Activated T-helper 1 cell treated with anti-CD3 and anti-CD28 coated beads, Interleukin-12 subunit alpha, Interleukin-12 subunit beta, Interleukin-2, Interleukin-4 antibody, amounts not matched to agents 30 ng/mL and 10 ng/mL and 1 ng/mL, durations not matched to agents 14 hours and 24 hours and 36 hours (primary cell): Measurements from ENCODE around the gene NR3C2. TPM values are rescaled to one million over a fixed set of nuclear protein-coding genes. Genes with fewer than 3 reads are reported as not detected.

Source experiments
- DNase-seq: peaks from one replicate; pipeline ENCODE4 v3.0.0; 2021; ENCODE audit warnings: low spot score
- H3K27ac Mint-ChIP-seq: one replicate; pipeline ENCODE4 v1.8.0; 2021; ENCODE audit warnings: mild to moderate bottlenecking, mixed read lengths
- H3K27me3 Mint-ChIP-seq: one replicate; pipeline ENCODE4 v1.8.0; 2022; ENCODE audit warnings: mild to moderate bottlenecking, moderate library complexity, mixed read lengths; ENCODE audit not compliant: insufficient read depth
- H3K36me3 Mint-ChIP-seq: one replicate; pipeline ENCODE4 v1.8.0; 2021; ENCODE audit warnings: low read depth, mixed read lengths
- H3K4me1 Mint-ChIP-seq: one replicate; pipeline ENCODE4 v1.8.0; 2021; ENCODE audit warnings: low read depth, mixed read lengths
- H3K4me3 Mint-ChIP-seq: one replicate; pipeline ENCODE4 v1.8.0; 2021; ENCODE audit warnings: mild to moderate bottlenecking, moderate library complexity, mixed read lengths
- H3K9me3 Mint-ChIP-seq: one replicate; pipeline ENCODE4 v1.8.0; 2021; ENCODE audit warnings: mixed read lengths
- intact Hi-C: fragments of 100-400 bp; cut with micrococcal nuclease; formaldehyde crosslinking; loops from one replicate; pipeline ENCODE4 v1.15.1; 2024
- total RNA-seq: library from RNA; stranded (reverse); gene quantifications from 2 replicates; pipeline ENCODE4 v1.2.3, GENCODE V29; 2022

NR3C2 gene
- total RNA-seq, 1 donor from 2014 or later = 0.29 TPM

DNA sequence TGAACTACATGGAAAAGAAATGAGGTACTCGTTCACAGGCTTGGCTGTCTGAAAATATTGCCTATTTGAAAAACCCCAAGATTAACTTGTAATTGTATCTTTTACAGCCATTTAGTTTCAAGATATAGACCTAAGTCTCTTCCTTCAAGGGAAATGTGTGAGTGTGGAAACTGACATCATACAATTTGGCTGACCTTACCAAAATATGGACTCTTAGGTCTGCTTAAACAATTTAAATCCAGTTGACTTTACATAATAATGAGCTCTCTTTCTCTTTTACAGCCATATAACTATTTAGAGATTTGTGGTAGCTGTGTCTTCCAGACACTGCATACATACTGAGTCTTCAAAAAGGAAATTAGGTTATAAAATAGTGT, 186.9 kb downstream of the NR3C2 start:
- H3K36me3 Mint-ChIP-seq = no peaks in the 10 kb centered on the region
- DNase-seq = no peak
- H3K27me3 Mint-ChIP-seq = no peaks in the 10 kb centered on the region
- intact Hi-C loops = no loop called here
- H3K27ac Mint-ChIP-seq = no peak overlapping the region
- H3K4me3 Mint-ChIP-seq = no peak overlapping the region
- no peaks in the 10 kb centered on the region for H3K4me1 Mint-ChIP-seq
- H3K9me3 Mint-ChIP-seq = no peaks in the 10 kb centered on the region

DNA sequence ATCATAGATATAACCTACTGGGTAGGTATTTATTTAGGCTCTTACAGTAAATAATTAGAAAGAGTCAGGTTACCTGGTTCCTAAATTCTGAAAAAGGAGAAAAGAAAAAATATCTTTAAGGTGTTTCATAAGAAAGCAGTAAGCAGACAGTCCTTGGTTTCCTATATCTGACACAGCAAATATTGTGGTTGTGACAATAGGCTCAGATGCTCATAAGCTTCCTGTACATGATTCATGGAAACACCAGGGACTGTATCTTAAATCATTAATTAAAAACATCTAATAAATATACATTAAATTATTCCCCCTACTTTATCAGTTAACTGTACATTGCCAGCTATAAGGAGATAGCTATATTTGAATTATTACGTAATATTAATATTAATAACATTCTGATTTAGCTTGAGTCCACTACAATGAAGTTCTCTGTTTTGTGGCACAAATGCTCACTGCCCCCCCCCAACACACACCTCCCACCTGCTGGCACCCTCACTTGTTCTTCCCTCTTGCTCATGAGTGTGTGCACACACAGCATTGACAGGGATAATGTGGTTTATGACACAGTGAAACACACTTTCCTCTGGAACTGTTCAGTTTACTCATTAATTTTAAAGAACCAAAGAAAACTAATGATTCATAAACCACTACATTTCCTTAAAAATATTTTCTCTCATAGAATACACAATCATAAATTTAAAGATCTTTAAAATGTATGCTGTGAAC, 187.4 kb downstream of the NR3C2 start:
- Mint-ChIP-seq H3K9me3 (no peaks in the 10 kb centered on the region), H3K27ac (no peak overlapping the region), H3K27me3 (no peaks in the 10 kb centered on the region), H3K4me3 (no peak overlapping the region), H3K4me1 (no peaks in the 10 kb centered on the region), H3K36me3 (no peaks in the 10 kb centered on the region)
- DNase-seq = no peak
- intact Hi-C loops = no loop called here

DNA sequence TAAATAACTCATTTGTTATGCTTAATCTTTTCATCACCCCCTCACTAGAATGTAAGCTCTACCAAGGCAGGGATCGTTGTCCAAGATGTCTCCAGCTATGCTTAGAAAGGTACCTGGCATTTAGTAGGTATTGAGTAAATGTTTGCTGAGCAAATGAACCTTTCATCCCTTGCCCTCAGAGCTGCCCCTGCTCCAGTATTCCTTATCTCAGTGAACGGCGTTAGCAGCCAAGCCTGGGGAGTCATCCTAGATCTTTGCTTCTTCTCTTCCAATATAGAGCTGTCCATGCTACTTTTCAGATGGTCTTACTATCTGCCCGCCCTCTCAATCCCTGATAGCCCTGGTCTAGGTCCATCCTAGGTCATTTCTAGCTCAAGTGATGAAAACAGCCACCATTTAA, 188.4 kb downstream of the NR3C2 start:
- H3K4me3 Mint-ChIP-seq = no peak overlapping the region
- no peaks in the 10 kb centered on the region for H3K27me3 Mint-ChIP-seq
- intact Hi-C loops = no loop called here
- no peak overlapping the region for H3K27ac Mint-ChIP-seq
- no peaks in the 10 kb centered on the region for H3K4me1 Mint-ChIP-seq
- H3K9me3 Mint-ChIP-seq = no peaks in the 10 kb centered on the region
- no peak for DNase-seq
- H3K36me3 Mint-ChIP-seq = no peaks in the 10 kb centered on the region

DNA sequence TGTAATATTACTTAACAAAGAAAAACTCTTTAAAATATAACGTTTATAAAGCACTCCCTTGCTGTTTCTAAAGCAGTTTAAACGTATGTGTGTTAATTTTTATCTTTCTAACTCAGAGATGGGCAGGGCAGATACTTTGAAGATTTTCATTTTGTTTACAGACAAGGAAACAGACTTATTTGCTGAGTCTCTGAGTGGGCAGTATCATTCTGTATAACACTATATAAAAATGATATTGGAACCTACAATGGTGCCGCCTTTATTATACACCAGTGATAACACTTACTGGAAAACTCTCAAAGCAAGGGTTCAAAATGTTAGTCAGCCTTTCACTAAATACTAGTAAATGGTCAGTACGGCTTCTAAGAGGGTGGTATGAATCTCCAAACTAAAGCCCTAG, 193.4 kb downstream of the NR3C2 start:
- Mint-ChIP-seq H3K27ac (no peak overlapping the region), H3K4me1 (no peaks in the 10 kb centered on the region), H3K4me3 (no peak overlapping the region), H3K27me3 (no peaks in the 10 kb centered on the region), H3K9me3 (no peaks in the 10 kb centered on the region), H3K36me3 (no peaks in the 10 kb centered on the region)
- DNase-seq = no peak
- intact Hi-C loops = no loop called here

DNA sequence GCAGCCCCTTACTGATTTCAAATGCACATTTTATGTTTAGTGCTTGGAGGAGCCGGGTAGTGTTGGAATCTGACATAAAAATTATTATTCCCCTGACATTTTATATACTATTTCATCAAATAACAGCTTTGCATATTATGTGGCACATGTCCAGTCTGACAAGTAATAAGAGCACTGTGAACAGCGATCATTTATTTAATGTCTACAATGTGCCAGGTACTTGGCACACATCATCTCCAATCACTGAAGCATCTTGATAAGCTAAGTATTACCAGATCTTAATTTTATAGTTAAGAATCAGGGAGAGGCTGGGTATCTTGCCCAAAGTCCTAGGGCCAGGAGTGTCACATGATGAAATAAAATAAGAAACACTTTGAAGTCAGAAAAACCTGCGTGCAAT, 197.2 kb downstream of the NR3C2 start:
- H3K36me3 Mint-ChIP-seq = no peaks in the 10 kb centered on the region
- intact Hi-C loops = no loop called here
- no peaks in the 10 kb centered on the region for H3K27me3 Mint-ChIP-seq
- H3K27ac Mint-ChIP-seq = no peak overlapping the region
- no peak overlapping the region for H3K4me3 Mint-ChIP-seq
- H3K9me3 Mint-ChIP-seq = no peaks in the 10 kb centered on the region
- no peaks in the 10 kb centered on the region for H3K4me1 Mint-ChIP-seq
- DNase-seq = no peak

DNA sequence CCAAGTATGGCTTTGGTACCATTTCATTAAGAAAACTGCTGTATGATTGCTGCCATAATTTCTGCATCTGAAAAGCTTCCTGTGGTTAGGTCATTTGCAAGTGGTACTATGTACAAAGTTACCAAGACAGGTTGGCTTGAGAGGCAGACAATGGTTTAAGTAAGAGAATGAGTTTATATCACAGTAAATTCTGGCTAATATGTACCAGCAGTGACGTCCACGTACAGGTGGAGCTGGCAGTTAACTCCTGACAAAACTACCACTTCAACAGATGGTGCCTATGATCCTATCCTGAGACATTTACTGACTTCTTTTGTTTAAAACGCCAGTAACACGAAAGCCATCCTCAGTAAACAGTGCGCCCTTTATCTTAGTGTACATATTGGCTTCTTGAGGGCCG, 198.4 kb downstream of the NR3C2 start:
- H3K9me3 Mint-ChIP-seq = no peaks in the 10 kb centered on the region
- no peak for DNase-seq
- H3K4me3 Mint-ChIP-seq = no peak overlapping the region
- H3K4me1 Mint-ChIP-seq = no peaks in the 10 kb centered on the region
- no peaks in the 10 kb centered on the region for H3K27me3 Mint-ChIP-seq
- no peak overlapping the region for H3K27ac Mint-ChIP-seq
- no peaks in the 10 kb centered on the region for H3K36me3 Mint-ChIP-seq
- intact Hi-C loops = no loop called here

DNA sequence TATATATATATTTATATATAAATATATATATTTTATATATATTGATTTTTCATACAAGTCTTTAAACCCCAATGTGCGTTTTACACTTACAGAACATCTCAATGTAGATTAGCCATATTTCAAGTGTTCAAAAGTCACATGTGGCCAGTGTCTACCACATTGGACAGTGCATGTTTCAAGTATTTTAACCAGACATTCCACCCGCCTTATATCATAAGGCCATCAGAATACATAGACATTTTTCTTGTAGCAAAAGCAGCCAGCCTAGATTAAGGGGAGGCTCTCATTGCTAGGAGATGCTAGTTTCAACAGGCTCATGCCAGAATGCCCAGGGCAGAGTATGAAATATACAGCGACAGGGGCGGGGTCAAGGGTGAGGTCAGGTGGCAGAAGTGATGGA, 202.0 kb downstream of the NR3C2 start:
- intact Hi-C loops = no loop called here
- Mint-ChIP-seq H3K9me3 (no peaks in the 10 kb centered on the region), H3K27ac (no peak overlapping the region), H3K36me3 (no peaks in the 10 kb centered on the region), H3K4me3 (no peak overlapping the region), H3K4me1 (no peaks in the 10 kb centered on the region), H3K27me3 (no peaks in the 10 kb centered on the region)
- no peak for DNase-seq

DNA sequence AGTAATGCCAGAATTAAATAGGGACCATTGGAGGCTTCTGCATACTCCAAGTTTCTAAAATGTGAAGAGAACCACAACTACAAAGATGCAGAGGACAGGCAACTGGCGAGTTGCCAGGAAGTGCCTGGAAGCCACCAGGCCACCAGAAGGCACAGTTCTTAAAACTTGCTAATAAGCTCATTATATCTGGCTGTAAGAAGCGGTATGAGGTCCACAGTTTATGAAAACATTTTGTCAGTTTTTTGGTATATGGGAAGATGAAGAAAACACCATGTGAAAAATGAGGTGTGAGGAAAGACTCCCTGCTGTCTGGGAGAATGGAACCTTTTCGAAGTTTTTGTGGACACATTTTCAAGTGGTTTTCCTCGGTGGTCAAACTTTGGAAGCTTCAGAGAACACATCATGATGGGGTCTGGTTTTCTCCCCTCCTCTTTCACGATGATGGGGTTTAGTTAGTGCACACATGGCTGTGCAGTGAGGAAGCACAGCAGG, 202.7 kb downstream of the NR3C2 start:
- DNase-seq = no peak
- intact Hi-C loops = no loop called here
- H3K4me1 Mint-ChIP-seq = no peaks in the 10 kb centered on the region

DNA sequence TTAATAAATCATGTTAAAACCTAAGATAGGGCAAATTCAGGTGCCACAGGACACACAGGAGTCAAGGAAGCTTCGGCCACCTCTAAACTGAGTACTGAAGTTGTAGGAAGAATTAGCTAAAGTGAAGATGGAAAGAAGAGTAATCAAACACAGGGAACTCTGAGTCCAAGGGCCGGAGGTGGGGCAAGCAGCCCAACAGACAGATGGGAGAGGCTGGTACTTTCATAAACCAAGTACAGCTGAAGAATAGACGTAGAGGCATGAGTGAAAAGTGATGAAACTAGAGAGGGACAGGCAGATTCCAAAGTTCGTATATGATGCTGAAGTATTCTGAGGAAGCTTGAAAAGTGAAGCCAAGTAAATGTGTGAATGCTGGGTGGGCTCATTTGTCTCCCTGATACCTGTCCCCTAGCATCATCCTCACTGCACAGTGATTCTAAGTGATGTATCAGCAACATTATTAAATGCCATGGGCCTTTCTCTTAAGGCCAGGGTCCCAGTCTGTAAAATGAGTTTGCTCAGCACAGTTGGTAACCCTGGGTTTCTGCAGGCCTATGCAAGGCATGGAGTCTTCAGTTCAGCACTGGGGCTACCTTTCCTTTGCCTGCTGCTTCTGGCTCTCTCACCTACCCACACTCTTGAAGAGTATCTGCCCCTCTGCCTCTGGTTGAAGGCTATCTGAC, 203.3 kb downstream of the NR3C2 start:
- no peaks in the 10 kb centered on the region for H3K4me1 Mint-ChIP-seq
- no peak overlapping the region for H3K27ac Mint-ChIP-seq
- no peak overlapping the region for H3K4me3 Mint-ChIP-seq
- intact Hi-C loops = no loop called here
- no peaks in the 10 kb centered on the region for H3K36me3 Mint-ChIP-seq
- H3K9me3 Mint-ChIP-seq = no peaks in the 10 kb centered on the region
- DNase-seq = no peak
- no peaks in the 10 kb centered on the region for H3K27me3 Mint-ChIP-seq

More for the DNA sequence above, 202.7 kb downstream of the NR3C2 start:
- Mint-ChIP-seq H3K9me3 (no peaks in the 10 kb centered on the region), H3K27me3 (no peaks in the 10 kb centered on the region), H3K4me3 (no peak overlapping the region), H3K36me3 (no peaks in the 10 kb centered on the region), H3K27ac (no peak overlapping the region)

DNA sequence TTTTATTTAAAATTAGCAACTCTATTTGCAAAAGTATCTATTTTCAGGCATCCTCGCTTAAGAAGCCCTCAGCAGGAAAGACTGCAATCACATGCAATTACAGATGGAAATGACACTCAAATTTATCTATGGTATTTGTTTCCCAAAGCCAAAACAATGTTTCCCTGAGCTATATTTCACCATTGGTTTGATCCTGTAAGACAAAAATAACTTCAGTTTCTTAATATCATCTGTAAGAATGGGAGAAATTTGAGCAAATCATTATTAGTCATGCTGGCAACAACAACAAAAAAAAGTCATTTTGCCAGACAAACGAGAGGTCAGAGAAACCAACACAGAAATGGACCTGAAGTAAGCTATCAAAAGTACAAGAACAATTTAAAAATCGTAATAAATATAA, 204.1 kb downstream of the NR3C2 start:
- no peaks in the 10 kb centered on the region for H3K36me3 Mint-ChIP-seq
- H3K4me3 Mint-ChIP-seq = no peak overlapping the region
- no peaks in the 10 kb centered on the region for H3K27me3 Mint-ChIP-seq
- intact Hi-C loops = no loop called here
- no peak for DNase-seq
- no peak overlapping the region for H3K27ac Mint-ChIP-seq
- no peaks in the 10 kb centered on the region for H3K4me1 Mint-ChIP-seq
- peaks cover under 1% of the 10 kb centered on the region for H3K9me3 Mint-ChIP-seq

DNA sequence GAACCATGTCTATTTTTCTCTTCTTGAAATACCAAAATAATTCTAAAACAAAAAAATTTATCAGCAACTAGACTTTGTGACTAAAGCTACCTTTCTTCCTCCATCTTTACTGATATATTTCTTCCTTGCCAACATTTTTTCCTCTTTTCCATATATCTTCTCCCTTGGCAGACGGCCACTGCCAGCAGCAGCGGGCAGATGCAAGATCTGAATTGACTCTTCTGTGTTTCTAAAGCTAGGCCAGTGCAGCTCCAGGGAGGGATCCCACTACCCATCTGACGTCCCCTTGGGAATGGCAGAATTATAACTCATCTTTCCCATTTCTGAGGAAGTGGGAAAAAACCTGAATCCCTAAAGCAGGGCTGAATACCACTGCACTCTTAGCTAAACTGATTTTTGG, 206.4 kb downstream of the NR3C2 start:
- DNase-seq = no peak

DNA sequence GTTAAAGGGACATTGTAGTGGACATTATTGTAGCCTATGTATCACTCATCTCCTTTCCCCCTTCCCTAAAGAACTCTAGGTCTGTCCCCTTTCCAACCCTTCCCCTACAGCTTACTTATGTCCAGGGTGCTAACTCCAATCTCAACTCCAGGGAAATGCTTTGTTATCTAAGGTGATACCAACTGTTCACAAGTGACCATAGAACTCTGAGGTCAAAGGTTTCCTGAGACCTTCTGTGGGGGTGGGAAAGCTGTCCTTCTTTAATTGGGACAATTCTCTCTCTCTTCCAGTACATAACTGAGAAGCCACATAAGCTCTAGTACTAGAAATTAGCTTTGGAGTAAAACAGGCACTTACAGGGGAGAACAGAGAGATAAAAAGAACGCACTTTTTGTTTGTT, 212.4 kb downstream of the NR3C2 start:
- Mint-ChIP-seq H3K27me3 (no peaks in the 10 kb centered on the region), H3K4me3 (no peak overlapping the region), H3K4me1 (no peaks in the 10 kb centered on the region), H3K36me3 (no peaks in the 10 kb centered on the region), H3K9me3 (peaks cover 4% of the 10 kb centered on the region), H3K27ac (no peak overlapping the region)
- DNase-seq = no peak
- intact Hi-C loops = no loop called here

More for the DNA sequence above, 206.4 kb downstream of the NR3C2 start:
- Mint-ChIP-seq H3K4me1 (no peaks in the 10 kb centered on the region), H3K36me3 (no peaks in the 10 kb centered on the region), H3K4me3 (no peak overlapping the region), H3K9me3 (peaks cover 4% of the 10 kb centered on the region), H3K27me3 (no peaks in the 10 kb centered on the region), H3K27ac (no peak overlapping the region)
- intact Hi-C loops = no loop called here

DNA sequence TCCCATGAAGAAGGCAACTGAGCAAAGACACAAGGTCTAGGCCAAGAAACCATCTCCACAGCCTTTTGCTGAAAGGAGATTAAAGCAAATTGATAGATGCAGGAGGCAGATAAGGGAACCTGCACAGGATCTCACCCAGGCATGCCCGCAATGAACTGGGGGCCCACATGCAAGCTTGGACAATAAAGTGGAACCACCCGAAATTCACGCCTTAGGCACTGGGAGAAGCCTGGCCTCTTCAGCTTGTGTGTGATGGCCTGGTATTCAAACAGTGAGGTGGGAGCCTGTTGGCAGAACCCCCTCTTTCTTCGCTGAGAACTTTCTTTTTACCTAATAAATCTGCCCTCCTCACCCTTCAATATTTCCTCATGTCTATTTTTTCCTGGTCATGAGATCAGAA, 213.2 kb downstream of the NR3C2 start:
- H3K27ac Mint-ChIP-seq = no peak overlapping the region
- H3K4me3 Mint-ChIP-seq = no peak overlapping the region
- H3K9me3 Mint-ChIP-seq = peaks cover 4% of the 10 kb centered on the region
- intact Hi-C loops = no loop called here
- peaks cover 2% of the 10 kb centered on the region for H3K27me3 Mint-ChIP-seq
- H3K36me3 Mint-ChIP-seq = no peaks in the 10 kb centered on the region
- H3K4me1 Mint-ChIP-seq = no peaks in the 10 kb centered on the region
- DNase-seq = no peak
